NCI-H226 (cell line): ENCODE results near the gene SAP30L.

Experiments used
- DNase-seq: peaks from one replicate; pipeline ENCODE4 v3.0.0-alpha.2; 2015

SAP30L gene, protein sequence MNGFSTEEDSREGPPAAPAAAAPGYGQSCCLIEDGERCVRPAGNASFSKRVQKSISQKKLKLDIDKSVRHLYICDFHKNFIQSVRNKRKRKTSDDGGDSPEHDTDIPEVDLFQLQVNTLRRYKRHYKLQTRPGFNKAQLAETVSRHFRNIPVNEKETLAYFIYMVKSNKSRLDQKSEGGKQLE

DNA sequence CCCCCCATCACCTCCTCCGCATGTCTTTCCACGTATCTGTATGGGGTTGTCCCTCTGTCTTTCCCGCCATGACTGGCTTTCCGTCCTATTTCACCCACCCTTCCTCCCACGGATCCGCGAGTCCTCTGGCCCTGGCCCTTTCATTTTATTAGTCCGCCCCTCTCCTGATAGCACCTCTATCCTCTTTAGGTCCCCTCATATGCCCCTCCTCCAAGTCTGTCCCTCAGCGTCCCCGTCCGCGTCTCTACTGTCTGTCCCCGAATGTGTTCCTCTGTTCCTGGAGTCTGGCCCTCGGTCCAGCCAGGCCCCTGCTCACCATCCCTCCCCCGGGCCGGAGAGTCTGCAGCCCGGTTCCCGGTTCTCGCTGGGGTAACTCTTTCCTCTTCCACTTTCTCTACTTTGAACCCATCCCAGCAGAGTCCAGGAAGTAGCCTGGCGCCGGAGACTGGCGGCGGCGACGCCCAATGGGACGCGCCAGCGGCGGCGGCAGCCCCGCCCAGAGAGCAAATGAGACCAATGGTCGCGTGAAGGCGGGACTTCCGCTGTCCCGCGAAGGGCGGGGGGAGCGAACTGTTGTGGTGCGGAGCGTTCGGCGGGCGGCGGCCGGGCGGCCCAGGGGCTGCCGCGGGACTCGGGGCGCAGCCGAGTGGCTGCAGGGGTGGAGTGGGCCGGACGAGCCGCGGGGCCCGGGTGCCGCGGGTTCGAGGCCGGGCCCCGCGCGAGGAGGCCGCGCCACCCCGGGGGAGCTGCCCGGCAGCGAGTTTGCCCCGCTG, at the start of gene SAP30L:
Gene SAP30L (plus strand): TSS at position 576 of the 773 bp plus-strand sequence. CDS start 608 bp downstream, outside the sequence.
- DNase-seq, result peak; percentile 89

DNA sequence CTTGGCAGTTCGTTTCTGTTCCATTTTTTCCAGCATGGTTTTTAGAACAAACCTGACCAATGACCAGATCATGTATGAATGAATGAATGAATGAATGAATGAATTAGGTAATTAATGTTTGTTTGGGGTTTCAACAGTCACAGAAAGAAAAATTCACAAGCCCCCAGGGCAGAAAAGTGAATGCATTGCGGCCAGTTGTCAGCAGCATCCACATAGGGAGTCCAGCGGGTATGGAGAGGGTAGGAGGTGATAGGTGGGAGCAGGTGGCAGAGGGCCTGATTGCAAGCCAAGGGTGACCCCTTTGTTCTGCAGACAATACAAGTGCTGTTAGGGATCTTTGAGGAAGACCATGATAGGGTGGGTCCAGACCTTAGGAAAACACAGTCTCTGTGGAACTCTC, 49.7 kb upstream of the SAP30L start:
- DNase-seq, result no peak

DNA sequence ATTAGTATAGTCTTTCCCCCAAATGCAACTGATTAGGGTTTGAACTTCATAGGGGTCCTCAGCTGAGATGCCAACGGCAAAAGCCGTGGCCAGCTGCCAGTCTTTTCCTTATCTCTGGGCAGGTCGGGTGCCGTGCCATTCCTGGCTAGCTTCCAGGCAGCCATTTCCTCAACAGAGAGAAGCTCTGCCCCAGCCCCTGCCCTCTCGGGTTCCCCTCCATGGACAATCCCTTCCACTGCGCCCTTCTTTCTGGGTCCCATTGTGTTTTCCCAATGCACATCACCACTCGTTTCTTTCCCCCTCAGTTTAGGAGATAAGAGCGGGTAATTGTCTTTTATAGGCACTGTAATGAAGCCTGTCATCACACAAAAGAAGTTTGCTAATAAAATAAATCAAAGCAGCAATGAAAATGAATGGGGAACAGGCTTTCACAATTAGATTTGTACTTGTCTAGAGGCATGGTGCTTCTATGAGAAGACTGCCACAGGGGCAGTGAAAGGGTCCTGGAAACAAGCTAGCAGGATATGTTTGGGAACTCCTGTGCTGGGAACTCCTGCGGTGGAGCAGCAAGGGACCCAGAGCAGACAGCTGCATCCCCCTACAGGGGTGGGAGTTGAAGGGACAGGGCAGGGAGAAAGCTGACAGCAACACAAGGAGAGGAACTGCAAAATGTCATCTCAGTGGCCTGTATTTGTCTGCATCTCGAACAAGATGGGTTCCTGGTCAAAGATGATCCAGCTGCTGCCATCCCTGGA, 48.0 kb upstream of the SAP30L start:
- peak; percentile 33 for DNase-seq

DNA sequence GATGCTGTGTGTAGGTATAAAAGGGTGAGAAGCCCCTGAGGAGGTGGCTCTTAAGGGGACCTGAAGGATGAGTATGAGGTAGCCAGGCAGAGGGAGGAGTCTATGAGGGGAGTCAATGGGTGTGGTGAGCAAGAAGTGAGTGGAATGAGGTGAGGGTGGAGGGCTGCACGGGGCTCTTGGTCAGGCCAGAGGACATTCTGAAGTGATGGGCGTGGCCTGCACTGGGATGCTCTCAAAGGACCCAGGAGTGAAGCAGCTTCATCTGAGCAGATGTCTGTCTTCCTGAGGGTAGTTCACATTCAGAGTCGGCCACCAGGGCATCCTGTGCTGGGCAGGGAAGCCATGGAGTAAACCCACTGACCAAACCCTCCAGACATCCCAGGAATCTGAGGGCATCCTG, 45.1 kb upstream of the SAP30L start:
- no peak for DNase-seq

DNA sequence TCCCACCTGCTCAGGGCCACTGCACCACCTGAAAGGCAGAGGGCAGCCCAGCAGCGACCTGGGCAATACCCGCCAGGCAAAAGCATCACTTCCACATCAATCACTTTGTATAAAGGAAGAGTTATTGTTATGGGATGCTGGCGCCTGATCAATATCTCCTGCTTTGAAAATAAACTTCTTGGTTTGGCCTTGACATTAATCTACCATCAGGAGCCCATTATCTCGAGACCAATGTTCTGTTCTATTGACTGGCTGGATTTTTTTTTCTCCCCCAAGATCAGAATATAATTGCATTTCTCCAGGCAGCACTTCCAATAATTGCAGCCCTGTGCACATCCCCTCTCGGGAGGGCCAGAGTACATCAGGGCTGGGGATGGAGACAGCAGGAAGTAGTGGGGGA, 44.4 kb upstream of the SAP30L start:
- DNase-seq, result no peak

DNA sequence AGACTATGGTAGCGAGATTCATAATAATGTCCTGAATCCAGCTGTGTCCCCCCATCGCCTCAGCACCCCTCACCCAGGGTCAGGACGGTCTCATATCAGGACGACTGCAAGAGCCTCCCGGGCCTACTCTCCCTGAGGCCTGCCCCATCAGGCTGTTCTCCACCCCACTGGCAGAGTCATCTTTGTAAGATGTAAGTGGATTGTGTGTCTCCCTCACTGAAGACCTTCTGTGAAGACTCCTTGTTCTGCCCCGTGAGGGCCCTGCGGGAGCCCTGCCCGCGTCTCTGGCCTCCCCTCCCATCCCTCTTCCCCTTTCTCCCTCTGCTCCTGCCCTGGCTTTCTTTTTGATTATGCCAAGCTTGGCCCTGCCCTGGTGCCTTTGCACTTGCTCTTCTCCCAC, 43.9 kb upstream of the SAP30L start:
- DNase-seq, result no peak

DNA sequence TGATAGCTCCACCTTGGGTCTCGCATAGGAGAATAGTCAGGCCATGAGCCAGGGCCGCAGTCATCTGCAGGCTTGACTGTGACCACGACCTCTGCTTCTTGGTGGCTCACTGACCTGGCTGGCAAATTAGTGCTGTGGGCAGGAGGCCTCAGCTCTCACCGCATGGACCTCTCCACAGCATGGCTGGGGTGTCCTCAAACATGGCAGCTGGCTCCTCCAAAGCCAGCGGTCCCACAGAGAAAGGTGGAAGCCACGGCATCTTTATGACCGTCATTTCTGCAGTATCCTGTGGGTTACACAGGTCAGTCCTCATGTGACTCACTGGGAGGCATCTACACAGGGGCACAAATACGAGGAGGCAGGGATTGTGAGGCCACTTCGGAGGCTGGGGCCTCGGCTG, 43.2 kb upstream of the SAP30L start:
- no peak for DNase-seq

DNA sequence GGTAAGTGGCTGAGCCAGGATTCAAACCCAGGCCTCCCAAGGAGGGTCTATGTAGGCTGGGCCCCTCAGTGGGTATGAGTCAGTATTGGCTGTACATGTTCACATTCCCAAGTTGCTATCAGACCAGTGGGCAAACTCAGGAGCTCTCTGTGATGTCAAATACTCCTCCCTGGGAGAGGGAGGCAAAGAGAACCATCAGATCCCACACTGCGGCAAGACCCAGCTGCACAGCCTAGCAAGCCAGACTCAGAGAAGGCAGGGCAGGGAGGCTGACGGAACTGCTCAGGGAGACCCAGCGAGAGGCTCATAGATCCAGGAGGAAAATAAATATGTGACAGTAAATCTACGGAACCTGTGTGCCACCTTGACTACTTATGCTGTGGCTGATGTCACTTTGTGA, 42.6 kb upstream of the SAP30L start:
- DNase-seq, result no peak

DNA sequence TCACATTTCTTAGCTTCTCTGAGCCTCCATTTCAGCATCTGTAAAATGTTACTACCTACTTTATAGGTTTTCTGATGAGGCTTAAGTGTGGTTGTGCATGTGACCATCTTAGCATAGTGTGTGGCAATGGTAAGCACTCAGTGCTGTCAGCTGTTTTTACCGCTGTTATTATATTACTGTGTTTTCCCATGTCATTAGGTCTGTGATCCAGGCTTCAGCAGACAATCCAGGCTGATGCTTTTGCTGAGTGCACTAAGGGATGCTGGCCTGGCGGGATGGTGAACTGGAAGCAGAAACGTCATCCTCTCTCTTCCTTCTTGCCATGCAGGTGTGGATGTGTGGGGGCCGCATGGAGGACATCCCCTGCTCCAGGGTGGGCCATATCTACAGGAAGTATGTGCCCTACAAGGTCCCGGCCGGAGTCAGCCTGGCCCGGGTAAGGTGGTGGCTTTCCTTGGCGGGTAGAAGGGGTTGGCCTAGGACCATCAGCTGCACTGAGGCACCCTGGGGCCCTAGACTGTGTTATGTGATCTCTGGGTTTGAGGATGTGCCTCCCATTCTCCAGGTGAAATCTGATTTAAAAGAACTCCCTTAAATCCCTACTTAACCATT, 41.9 kb upstream of the SAP30L start:
- no peak for DNase-seq

DNA sequence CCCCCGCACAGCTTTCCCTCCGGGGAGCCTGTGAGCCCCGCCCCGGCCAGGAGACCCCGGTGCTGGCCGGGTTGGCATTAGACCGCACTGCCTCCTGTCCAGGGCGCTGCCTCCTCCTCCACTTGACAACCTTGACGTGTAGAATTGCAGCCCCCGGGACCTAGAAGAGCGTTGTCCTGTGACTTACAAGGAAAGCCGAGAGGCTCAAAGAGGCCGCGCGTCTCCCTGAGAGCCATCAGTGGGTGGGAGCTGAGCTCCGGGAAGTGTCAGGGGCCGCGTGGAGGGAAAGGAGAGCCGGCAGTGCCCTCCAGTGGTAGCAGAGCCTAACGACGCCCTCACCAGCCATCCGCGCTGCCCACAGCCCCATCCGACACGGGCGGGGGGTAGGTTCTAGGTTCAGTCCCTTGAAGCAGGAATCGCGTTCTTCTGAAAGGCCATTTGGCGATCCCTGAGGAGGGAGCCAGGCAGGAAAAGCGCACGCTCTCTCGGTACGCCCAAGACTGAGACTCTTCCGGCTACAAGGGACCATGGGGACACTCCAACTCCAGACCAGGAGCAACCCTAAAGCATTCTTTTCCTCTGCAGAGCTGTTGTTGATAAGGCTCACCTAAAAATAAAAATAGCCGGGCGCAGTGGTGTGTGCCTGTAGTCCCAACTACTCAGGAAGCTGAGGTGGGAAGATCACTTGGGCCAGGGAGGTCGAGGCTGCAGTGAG, 40.6 kb upstream of the SAP30L start:
- peak; percentile 45 for DNase-seq

DNA sequence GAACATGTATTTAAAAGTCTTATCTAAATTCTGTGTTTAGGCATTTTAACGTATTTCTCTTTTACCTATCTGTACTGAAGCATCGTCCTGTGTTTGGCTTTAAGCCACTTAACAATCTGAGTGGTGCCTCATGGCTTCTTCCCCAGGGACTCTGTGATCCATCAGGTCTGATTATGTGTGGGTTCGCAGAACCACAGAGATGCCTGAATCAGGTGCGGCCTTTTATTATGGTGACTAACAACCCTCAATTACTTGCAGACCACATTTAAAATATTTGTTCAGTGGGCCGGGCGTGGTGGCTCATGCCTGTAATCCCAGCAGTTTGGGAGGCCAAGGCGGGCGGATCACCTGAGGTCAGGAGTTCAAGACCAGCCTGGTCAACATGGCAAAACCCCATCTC, 39.6 kb upstream of the SAP30L start:
- no peak for DNase-seq

DNA sequence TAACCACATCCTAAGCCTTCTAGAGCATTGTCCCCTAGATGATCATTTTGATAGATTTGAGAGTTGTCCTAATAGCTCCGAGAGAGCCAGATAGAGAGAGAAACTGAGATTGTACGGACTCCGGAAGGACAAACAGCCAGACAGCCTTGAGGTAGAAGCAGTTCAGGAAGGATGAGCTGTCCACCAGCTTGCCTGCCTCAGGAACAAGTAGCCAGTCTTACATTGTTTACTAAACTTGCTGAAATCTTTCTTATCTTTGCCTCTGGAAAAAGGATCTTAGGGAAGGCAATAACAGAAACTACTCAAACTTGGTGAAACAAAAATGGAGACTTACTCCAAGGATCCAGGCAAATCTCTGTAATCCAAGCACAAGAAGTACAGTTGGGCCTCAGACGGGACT, 39.0 kb upstream of the SAP30L start:
- DNase-seq, result no peak

DNA sequence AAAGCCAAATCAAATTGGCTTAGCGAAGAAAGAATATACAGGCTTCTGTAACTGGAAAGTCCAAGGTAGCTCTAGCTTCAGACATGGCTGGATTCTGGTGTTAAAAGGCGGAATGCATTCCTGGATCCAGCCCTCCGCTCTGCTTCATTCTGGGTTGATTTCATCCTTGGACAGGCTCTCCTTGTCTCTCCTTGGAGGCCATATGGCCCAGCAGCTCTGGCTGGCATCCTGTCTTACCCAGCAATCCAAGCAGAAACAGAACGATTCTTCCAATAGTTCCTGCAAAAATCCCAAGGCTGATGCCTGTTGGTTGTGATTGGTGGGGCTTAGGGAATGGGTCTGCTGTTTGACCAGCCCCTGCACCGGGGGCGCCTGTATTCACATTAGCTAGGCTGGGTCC, 37.0 kb upstream of the SAP30L start:
- DNase-seq, result no peak

DNA sequence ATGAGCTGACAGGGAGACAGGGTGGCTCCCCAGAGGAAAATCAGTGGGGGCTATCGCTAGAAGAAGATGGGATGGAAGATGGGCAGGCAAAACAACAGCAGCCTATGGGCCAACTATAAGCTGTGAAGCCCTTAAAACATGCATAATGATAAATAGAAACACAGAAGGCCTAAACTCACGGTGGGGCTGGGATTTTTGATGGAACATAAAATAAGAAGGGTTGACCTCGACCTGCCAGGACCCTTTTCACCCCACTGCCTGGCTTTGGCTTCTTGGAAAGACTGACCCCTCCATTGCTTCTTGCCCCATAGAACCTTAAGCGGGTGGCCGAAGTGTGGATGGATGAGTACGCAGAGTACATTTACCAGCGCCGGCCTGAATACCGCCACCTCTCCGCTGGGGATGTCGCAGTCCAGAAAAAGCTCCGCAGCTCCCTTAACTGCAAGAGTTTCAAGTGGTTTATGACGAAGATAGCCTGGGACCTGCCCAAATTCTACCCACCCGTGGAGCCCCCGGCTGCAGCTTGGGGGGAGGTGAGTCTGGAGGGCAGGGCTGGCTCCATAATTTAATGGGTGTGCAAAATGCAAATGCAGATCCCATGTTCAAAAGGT, 36.5 kb upstream of the SAP30L start:
- no peak for DNase-seq

DNA sequence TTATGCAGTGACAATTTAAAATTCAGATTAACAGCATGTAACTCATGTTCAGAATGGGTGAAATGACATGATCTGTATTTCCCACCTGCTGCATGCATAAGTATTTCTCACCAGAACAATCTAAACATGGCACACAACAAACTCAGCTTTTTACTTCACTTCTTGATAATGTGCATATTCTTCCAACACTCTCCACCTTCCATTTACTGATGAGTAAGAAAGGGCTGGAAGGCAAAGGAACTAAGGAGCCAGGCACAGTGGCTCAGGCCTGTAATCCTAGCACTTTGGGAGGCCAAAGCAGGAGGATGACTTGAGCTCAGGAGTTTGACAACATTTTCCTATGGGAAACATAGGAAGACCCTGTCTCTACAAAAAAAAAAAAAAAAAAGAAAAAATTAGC, 35.8 kb upstream of the SAP30L start:
- DNase-seq, result no peak

DNA sequence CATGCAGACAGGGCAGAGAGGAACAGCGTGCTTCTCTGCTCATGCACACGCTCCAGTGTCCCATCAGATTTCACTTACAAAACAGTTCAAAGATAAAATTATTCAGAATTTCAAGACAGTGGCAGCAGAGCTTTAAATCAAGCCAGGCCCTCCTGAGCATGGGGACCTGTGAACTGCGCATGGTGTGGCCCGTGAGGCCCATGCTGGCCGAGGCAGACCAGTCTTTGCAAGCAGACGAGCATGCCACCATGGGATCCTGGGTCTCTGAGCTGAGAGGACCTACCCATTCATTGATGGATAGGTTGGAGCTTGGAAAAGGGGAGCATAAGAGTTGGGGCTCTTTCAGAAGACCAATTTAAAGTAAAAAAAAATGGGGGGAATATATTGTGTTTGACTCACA, 35.0 kb upstream of the SAP30L start:
- no peak for DNase-seq

DNA sequence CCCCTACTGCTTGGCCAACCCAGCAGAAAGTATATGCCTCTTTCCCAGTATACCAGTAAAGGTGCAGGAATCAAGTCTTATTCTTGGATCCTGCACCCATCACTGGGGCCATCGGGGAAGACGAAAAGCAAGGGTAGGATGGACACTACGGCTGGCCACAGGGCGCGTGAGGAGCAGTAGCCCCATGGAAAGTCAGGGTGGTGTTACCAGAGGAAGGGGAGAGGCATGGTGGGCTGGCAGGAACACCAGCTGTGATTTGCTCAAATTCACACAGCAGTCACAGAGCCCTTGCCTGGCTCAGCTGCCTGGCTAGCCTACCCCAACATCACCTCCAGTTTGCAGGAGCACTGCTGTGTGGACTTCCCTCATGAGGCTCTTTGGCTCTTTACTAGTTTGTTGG, 34.5 kb upstream of the SAP30L start:
- DNase-seq, result no peak

DNA sequence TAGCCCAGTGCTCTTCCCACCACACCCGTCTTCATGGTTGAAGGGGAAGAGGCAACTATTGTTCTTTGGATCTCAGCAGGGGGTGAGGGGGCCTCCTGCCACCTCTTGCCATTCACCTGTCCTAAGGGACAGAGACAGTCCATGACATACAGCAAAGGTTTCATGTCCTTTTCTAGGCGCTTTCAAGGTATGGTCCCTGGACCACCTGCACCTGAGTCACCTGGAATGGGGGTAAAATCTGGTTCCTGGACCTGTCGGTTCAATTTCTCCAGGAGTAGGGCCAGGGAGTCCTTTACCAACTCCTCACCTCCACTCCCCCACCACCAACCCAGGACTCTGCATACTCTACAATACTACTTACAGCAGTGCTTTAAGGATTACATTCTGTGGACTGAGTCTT, 33.5 kb upstream of the SAP30L start:
- no peak for DNase-seq

DNA sequence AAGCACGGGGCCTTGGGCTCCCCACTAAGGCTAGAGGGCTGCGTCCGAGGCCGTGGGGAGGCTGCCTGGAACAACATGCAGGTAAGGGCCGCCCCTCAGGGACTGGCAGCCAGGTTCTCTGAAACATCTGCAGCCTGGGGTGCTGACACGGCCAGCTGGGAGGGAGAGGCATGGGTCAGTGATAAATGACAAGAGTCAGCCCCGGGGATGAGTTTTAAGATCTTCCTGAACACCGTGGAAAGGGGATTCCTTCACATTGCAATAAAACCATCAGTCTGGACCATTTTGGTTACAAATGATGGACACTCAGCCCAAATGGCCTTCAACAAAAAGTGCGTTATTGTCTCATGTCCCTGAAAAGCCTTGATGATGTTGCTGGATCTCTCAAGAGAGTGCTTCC, 32.9 kb upstream of the SAP30L start:
- no peak for DNase-seq

DNA sequence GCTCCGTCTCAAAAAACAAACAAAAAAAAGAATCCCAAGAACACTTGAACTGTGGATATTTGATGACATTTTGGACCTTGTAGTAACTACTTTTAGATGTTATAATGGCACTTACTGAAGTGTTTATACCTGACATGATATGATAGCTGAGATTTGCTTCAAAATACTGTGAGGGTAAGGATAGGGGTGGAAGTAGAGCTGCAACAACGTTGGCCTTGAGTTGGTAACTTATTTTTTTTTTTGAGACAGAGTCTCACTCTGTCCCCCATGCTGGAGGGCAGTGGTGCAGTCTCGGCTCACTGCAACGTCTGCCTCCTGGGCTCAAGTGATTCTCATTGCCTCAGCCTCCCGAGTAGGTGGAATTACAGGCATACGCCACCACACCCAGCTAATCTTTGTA, 30.7 kb upstream of the SAP30L start:
- DNase-seq, result no peak

DNA sequence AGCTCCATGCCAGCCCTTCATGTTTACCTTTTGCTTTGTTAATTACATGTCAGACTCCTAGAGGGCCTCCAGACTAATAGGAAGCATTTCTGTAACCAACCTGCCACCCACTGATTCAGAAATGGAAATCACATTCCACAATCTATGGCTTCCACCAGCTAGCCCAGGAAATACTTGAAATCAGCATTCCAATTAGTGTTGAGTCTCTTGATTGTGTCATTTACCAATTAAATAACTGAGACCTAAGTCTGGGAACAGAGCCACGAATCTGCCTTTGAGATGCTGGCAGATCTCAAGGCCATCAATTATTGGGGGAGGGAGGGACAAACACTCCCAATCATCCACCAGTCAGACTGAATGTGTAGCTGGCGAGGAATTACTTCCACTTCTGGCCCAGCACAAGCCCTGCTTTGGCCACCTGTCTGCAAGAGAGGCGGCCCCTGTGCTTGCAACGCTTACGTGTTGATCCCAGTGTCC, 27.4 kb upstream of the SAP30L start:
- DNase-seq, result no peak

DNA sequence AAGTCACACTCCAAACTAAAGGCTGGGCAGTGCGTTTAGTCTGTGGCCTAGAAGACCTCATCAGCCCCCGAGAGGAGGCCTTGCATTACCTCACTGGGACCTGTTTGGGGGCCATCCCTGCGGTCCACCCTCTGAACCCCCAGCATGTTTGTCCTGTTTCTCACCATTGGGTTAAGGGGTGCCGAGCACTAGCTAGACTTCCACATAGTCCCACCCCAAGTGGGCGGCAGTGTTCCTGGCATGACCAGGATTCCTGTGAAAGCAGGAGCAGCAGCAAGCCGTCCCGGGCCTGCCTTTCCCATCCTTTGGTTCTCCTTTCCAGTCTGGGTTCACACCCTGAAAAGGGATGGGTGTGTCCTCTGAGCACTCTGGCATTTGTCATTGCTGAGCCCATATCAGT, 26.6 kb upstream of the SAP30L start:
- DNase-seq, result no peak

DNA sequence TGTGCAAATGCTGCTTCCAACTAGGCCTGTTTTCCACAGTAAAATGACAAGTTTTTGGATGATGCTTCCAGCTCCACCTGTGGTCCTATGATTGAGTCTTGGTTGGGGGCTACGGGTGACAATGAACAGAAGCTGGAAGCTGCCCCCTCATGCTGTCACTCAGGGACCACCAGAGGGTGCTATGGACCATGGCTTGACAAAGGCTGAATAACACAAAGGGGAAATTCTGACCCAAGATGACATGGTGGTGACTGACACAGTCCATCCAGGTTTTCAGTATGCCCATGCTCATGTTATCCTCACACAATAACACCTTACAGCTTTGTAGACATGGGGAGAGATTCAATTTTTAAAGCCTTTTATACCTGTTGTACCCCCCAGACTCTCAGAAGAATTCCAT, 23.9 kb upstream of the SAP30L start:
- no peak for DNase-seq
